GM21526 (cell line): ENCODE results near the gene TGFBR2.

Experiments
- ATAC-seq: cut with Tn5 transposase; IDR thresholded peaks from one replicate; pipeline ENCODE4 v1.9.1; 2021; ENCODE audit warnings: moderate library complexity; ENCODE audit not compliant: unreplicated experiment, low FRiP score

TGFBR2 gene

GRCh38 chr3:30600572-30600971 is 5.8 kb upstream of the TGFBR2 start:
- ATAC-seq: no peak

- ATAC-seq: no peak
Measured at GRCh38 chr3:30602946-30603345, 3.5 kb upstream of the TGFBR2 start.

GRCh38 chr3:30604093-30604492 is 2.3 kb upstream of the TGFBR2 start:
- no peak for ATAC-seq

- ATAC-seq: no peak
Measured at GRCh38 chr3:30604558-30604957, 1.8 kb upstream of the TGFBR2 start.

- ATAC-seq: no peak
Measured at GRCh38 chr3:30605005-30605404, 1.4 kb upstream of the TGFBR2 start.

GRCh38 chr3:30605706-30606300 is 598 bp upstream of the TGFBR2 start:
- no peak for ATAC-seq

- peak; percentile 62 for ATAC-seq
Measured at GRCh38 chr3:30607032-30607833, 832 bp downstream of the TGFBR2 start.

GRCh38 chr3:30608598-30608947 is 2.2 kb downstream of the TGFBR2 start:
- no peak for ATAC-seq

- ATAC-seq: no peak
Measured at GRCh38 chr3:30609930-30610701, 3.7 kb downstream of the TGFBR2 start.

GRCh38 chr3:30610702-30611368 is 4.4 kb downstream of the TGFBR2 start:
- no peak for ATAC-seq

- no peak for ATAC-seq
Measured at GRCh38 chr3:30611613-30612436, 5.4 kb downstream of the TGFBR2 start.

GRCh38 chr3:30612437-30613132 is 6.2 kb downstream of the TGFBR2 start:
- no peak for ATAC-seq

GRCh38 chr3:30613133-30613825 is 6.9 kb downstream of the TGFBR2 start:
- no peak for ATAC-seq

GRCh38 chr3:30614373-30614772 is 8.0 kb downstream of the TGFBR2 start:
- ATAC-seq: no peak

- no peak for ATAC-seq
Measured at GRCh38 chr3:30614943-30615342, 8.5 kb downstream of the TGFBR2 start.

GRCh38 chr3:30615615-30616346 is 9.4 kb downstream of the TGFBR2 start:
- no peak for ATAC-seq

- ATAC-seq: no peak
Measured at GRCh38 chr3:30616347-30617027, 10.1 kb downstream of the TGFBR2 start.

GRCh38 chr3:30617069-30617468 is 10.7 kb downstream of the TGFBR2 start:
- ATAC-seq: no peak
